Suprapubic skin (tissue), 4 donors: Measurements from ENCODE around the gene ITGA2B.

Experiments used
- CTCF ChIP-seq, 2 donors: fragments of 200-600 bp in 1 of 2; fragments of 450-650 bp in 1 of 2; sonication (generic) in 1 of 2; IDR thresholded peaks; one replicate each; pipeline ENCODE4 v1.5.1; 2016 to 2019; ENCODE audit warnings: antibody characterized with exemption in 2 of 2, mild to moderate bottlenecking in 1 of 2, moderate library complexity in 1 of 2
- POLR2A ChIP-seq, 2 donors: fragments of 450-650 bp; IDR thresholded peaks; one replicate each; pipeline ENCODE4 v1.6.1; 2017; ENCODE audit warnings: antibody characterized with exemption in 2 of 2, mild to moderate bottlenecking in 2 of 2, moderate library complexity in 2 of 2
- POLR2AphosphoS5 ChIP-seq, 3 donors: sonication (generic); formaldehyde crosslinking; IDR thresholded peaks; one replicate each; pipeline ENCODE4 v1.6.1; 2017; ENCODE audit warnings: antibody characterized with exemption in 3 of 3

GRCh38 chr17:44382917-44383316, 6.5 kb downstream of the ITGA2B start:
- no peak for TF ChIP-seq POLR2AphosphoS5 (IDR thresholded peaks at IDR 0.05)
- no peak for TF ChIP-seq POLR2A (IDR thresholded peaks at IDR 0.05)
- TF ChIP-seq CTCF (IDR thresholded peaks at IDR 0.05) = no peak
